Measurements from ENCODE around the gene UBE2Q1. TPM values are rescaled to one million over a fixed set of nuclear protein-coding genes. Genes with fewer than 3 reads are reported as not detected.

UBE2Q1 gene
- total and polyA plus RNA-seq, 2 of the 4 experiments (the other 2 are of a cell fraction): 20.6 to 24.7 TPM

Other genes starting within 250 kb of the UBE2Q1 start
- gene AQP10, start 237.6 kb downstream of the UBE2Q1 start, total RNA-seq (2012; rRNA removed): not detected in 2 replicates
- not detected in 2 replicates for gene AQP10, start 237.6 kb downstream of the UBE2Q1 start, polyA plus RNA-seq (2012; rRNA removed)
- 91.0 and 91.9 TPM in 2 replicates for gene ATP8B2, start 233.1 kb downstream of the UBE2Q1 start, total RNA-seq (2012; rRNA removed)
- 79.4 and 86.1 TPM in 2 replicates for gene ATP8B2, start 233.1 kb downstream of the UBE2Q1 start, polyA plus RNA-seq (2012; rRNA removed)
- gene IL6R, start 153.3 kb downstream of the UBE2Q1 start, total RNA-seq (2012; rRNA removed): 6.1 and 9.5 TPM in 2 replicates
- 4.7 and 5.3 TPM in 2 replicates for gene IL6R, start 153.3 kb downstream of the UBE2Q1 start, polyA plus RNA-seq (2012; rRNA removed)
- not detected in 2 replicates for gene TDRD10, start 56.4 kb downstream of the UBE2Q1 start, total RNA-seq (2012; rRNA removed)
- not detected in 2 replicates for gene TDRD10, start 56.4 kb downstream of the UBE2Q1 start, polyA plus RNA-seq (2012; rRNA removed)
- not detected in 2 replicates for gene SHE, start 56.2 kb downstream of the UBE2Q1 start, total RNA-seq (2012; rRNA removed)
- gene SHE, start 56.2 kb downstream of the UBE2Q1 start, polyA plus RNA-seq (2012; rRNA removed): not detected in 2 replicates
- under 0.01 TPM in 1 of 2 replicates, not detected in the other for gene CHRNB2, start 9.1 kb upstream of the UBE2Q1 start, total RNA-seq (2012; rRNA removed)
- gene CHRNB2, start 9.1 kb upstream of the UBE2Q1 start, polyA plus RNA-seq (2012; rRNA removed): 0.03 and 0.09 TPM in 2 replicates
- gene ADAR, start 49.5 kb upstream of the UBE2Q1 start, total RNA-seq (2012; rRNA removed): 101 and 131 TPM in 2 replicates
- gene ADAR, start 49.5 kb upstream of the UBE2Q1 start, polyA plus RNA-seq (2012; rRNA removed): 70.9 and 72.2 TPM in 2 replicates

Measured in IMR-90 (cell line).